Caco-2 (cell line): ENCODE data around the gene THSD7A. TPM values are rescaled to one million over a fixed set of nuclear protein-coding genes. Genes with fewer than 3 reads are reported as not detected.

Experiments used
- BruUV-seq: library from RNA; stranded (reverse); fragments of 400-500 nt; replicated peaks from 2 replicates; lab custom pipeline; 2021; lab: Mats Ljungman, UMichigan
- CTCF ChIA-PET: fragments of 300-600 bp; sonication (Branson Sonifier 250); formaldehyde crosslinking; loops from one replicate; lab custom pipeline; 2022; ENCODE audit warnings: antibody characterized with exemption; lab: Charles Lee
- POLR2A ChIA-PET: fragments of 300-600 bp; sonication (Branson Sonifier 250); formaldehyde crosslinking; loops from one replicate; lab custom pipeline; 2022; ENCODE audit warnings: antibody characterized with exemption; lab: Charles Lee
- DNase-seq, 2 experiments: peaks; one replicate each; pipeline versions ENCODE4 v3.0.0 to v3.0.0-alpha.2; 2020 to 2022
- H3K27me3 ChIP-seq: replicated peaks from 2 replicates; pipeline ENCODE4 v1.6.0; 2011; ENCODE audit warnings: low read length; ENCODE audit not compliant: control insufficient read depth, insufficient read depth
- H3K36me3 ChIP-seq: 2 replicates; pipeline ENCODE4 v1.5.1; 2011; ENCODE audit warnings: low read length; ENCODE audit not compliant: control insufficient read depth, insufficient read depth
- H3K4me1 ChIP-seq: fragments of 250-450 bp; sonication (Bioruptor Pico); 2 replicates; pipeline ENCODE4 v1.5.1; 2020; ENCODE audit warnings: mild to moderate bottlenecking
- H3K4me3 ChIP-seq: 2 replicates; pipeline ENCODE4 v1.5.1; 2011; ENCODE audit warnings: low read depth, mild to moderate bottlenecking, control low read depth, low read length
- H3K9me3 ChIP-seq: fragments of 250-450 bp; sonication (Bioruptor Pico); 2 replicates; pipeline ENCODE4 v1.5.1; 2020; ENCODE audit warnings: mild to moderate bottlenecking, moderate library complexity
- H3K27ac Mint-ChIP-seq: one replicate; pipeline ENCODE4 v1.8.0; 2022; ENCODE audit warnings: mixed read lengths; ENCODE audit not compliant: unreplicated experiment
- H3K27me3 Mint-ChIP-seq: one replicate; pipeline ENCODE4 v1.8.0; 2022; ENCODE audit warnings: mixed read lengths; ENCODE audit not compliant: insufficient read depth, unreplicated experiment
- H3K36me3 Mint-ChIP-seq: one replicate; pipeline ENCODE4 v1.8.0; 2022; ENCODE audit warnings: mild to moderate bottlenecking, mixed read lengths; ENCODE audit not compliant: insufficient read depth, unreplicated experiment
- H3K4me1 Mint-ChIP-seq: one replicate; pipeline ENCODE4 v1.8.0; 2022; ENCODE audit warnings: low read depth, mixed read lengths; ENCODE audit not compliant: unreplicated experiment
- H3K4me3 Mint-ChIP-seq: one replicate; pipeline ENCODE4 v1.8.0; 2022; ENCODE audit warnings: mild to moderate bottlenecking, moderate library complexity, mixed read lengths; ENCODE audit not compliant: unreplicated experiment
- H3K9me3 Mint-ChIP-seq: one replicate; pipeline ENCODE4 v1.8.0; 2022; ENCODE audit warnings: mixed read lengths; ENCODE audit not compliant: unreplicated experiment
- CTCF ChIP-seq, 2 experiments: fragments of 200-600 bp in 1 of 2; IDR thresholded peaks; 1 replicate in 1 of 2; 2 replicates in 1 of 2; pipeline versions ENCODE4 v1.5.1 to v1.8.0; 2011 to 2022; ENCODE audit warnings: antibody characterized with exemption in 1 of 2, control low read depth in 1 of 2, inconsistent platforms in 1 of 2, low read depth in 1 of 2, low read length in 1 of 2, mild to moderate bottlenecking in 1 of 2, moderate library complexity in 1 of 2; ENCODE audit not compliant: insufficient read depth in 1 of 2, severe bottlenecking in 1 of 2, unreplicated experiment in 1 of 2
- intact Hi-C: fragments of 100-400 bp; cut with micrococcal nuclease; formaldehyde crosslinking; loops from one replicate; pipeline ENCODE4 v1.10.0; 2022; ENCODE audit not compliant: unreplicated experiment
- total RNA-seq: library from RNA; stranded (reverse); gene quantifications from 2 replicates; pipeline ENCODE4 v1.2.3, GENCODE V29; 2022

Gene THSD7A
- total RNA-seq, 1 experiment from 2014 or later, result 0.05 TPM

- no TSS peak for BruUV-seq
- Mint-ChIP-seq H3K9me3 (no peaks in the 10 kb centered on the region), H3K4me1 (no peaks in the 10 kb centered on the region), H3K27ac (no peak overlapping the region), H3K36me3 (no peaks in the 10 kb centered on the region), H3K27me3 (no peaks in the 10 kb centered on the region), H3K4me3 (no peak overlapping the region)
- DNase-seq, result no peak
- Histone ChIP-seq H3K27me3 (no peaks in the 10 kb centered on the region; the same call in 1 of the 2 replicates), H3K9me3 (no peaks in the 10 kb centered on the region), H3K4me1 (no peaks in the 10 kb centered on the region), H3K36me3 (no peaks in the 10 kb centered on the region), H3K4me3 (no peak overlapping the region)
- intact Hi-C loops, result loop anchor here (10.0 kb wide), 1 partner anchor 98 kb away; no protein-coding TSS in a partner anchor
- POLR2A ChIA-PET, result no interaction called here
- CTCF ChIA-PET, result no interaction called here
- no peak for TF ChIP-seq CTCF (IDR thresholded peaks at IDR 0.05; ENCODE audit: insufficient read depth in 1 of 2, low read depth in 1 of 2, low read length in 1 of 2, severe bottlenecking in 1 of 2, unreplicated experiment in 1 of 2)
Observed at GRCh38 chr7:11376529-11376928, 455.5 kb downstream of the THSD7A start.

- Histone ChIP-seq H3K4me1 (no peaks in the 10 kb centered on the region), H3K9me3 (no peaks in the 10 kb centered on the region), H3K36me3 (no peaks in the 10 kb centered on the region), H3K4me3 (no peak overlapping the region), H3K27me3 (no peaks in the 10 kb centered on the region; the same call in 1 of the 2 replicates)
- POLR2A ChIA-PET, result no interaction called here
- no peaks in the 10 kb centered on the region for H3K9me3 Mint-ChIP-seq
- no peaks in the 10 kb centered on the region for H3K4me1 Mint-ChIP-seq
- CTCF ChIA-PET, result no interaction called here
- DNase-seq, result no peak
- no peak overlapping the region for H3K27ac Mint-ChIP-seq
- no peak for TF ChIP-seq CTCF (IDR thresholded peaks at IDR 0.05; ENCODE audit: insufficient read depth in 1 of 2, low read depth in 1 of 2, low read length in 1 of 2, severe bottlenecking in 1 of 2, unreplicated experiment in 1 of 2)
- H3K36me3 Mint-ChIP-seq, result no peaks in the 10 kb centered on the region
- peaks cover 4% of the 10 kb centered on the region for H3K27me3 Mint-ChIP-seq
- intact Hi-C loops, result loop anchor here (5.0 to 10.0 kb wide), 2 partner anchors 53 to 100 kb away; no protein-coding TSS in a partner anchor
- H3K4me3 Mint-ChIP-seq, result no peak overlapping the region
- no TSS peak for BruUV-seq
Observed at GRCh38 chr7:11374629-11375028, 457.4 kb downstream of the THSD7A start.

- CTCF ChIA-PET, result interaction anchor here (0.7 kb wide), 1 partner anchor 433 kb away, joined by 3 read pairs; no protein-coding TSS in a partner anchor
Observed at GRCh38 chr7:11373546-11374142, 458.4 kb downstream of the THSD7A start.

More at GRCh38 chr7:11373546-11374142, 458.4 kb downstream of the THSD7A start:
- H3K36me3 ChIP-seq, result no peaks in the 10 kb centered on the region
- no peak for DNase-seq
- no peaks in the 10 kb centered on the region for H3K9me3 Mint-ChIP-seq
- no peak overlapping the region for H3K4me3 ChIP-seq
- no peak overlapping the region for H3K4me3 Mint-ChIP-seq
- POLR2A ChIA-PET, result no interaction called here
- no TSS peak for BruUV-seq
- H3K27me3 Mint-ChIP-seq, result peaks cover 4% of the 10 kb centered on the region
- no peaks in the 10 kb centered on the region for H3K36me3 Mint-ChIP-seq
- no peaks in the 10 kb centered on the region for H3K4me1 Mint-ChIP-seq
- peak; percentile 59 to 64 for TF ChIP-seq CTCF (IDR thresholded peaks at IDR 0.05; ENCODE audit: insufficient read depth in 1 of 2, low read depth in 1 of 2, low read length in 1 of 2, severe bottlenecking in 1 of 2, unreplicated experiment in 1 of 2)
- H3K4me1 ChIP-seq, result no peaks in the 10 kb centered on the region
- H3K27me3 ChIP-seq, result no peaks in the 10 kb centered on the region; the same call in 1 of the 2 replicates
- no peaks in the 10 kb centered on the region for H3K9me3 ChIP-seq
- H3K27ac Mint-ChIP-seq, result no peak overlapping the region
- intact Hi-C loops, result loop anchor here (1.0 to 10.0 kb wide), 3 partner anchors 54 to 184 kb away; no protein-coding TSS in a partner anchor
